HG02763 (cell line): ENCODE measurements around the gene SLC16A13.

Source experiments
- ATAC-seq: cut with Tn5 transposase; IDR thresholded peaks from one replicate; pipeline ENCODE4 v1.9.1; 2021; ENCODE audit warnings: mild to moderate bottlenecking, moderate library complexity; ENCODE audit not compliant: unreplicated experiment

SLC16A13 gene

GRCh38 chr17:7011415-7011814 is 24.4 kb upstream of the SLC16A13 start:
- no peak for ATAC-seq

DNA sequence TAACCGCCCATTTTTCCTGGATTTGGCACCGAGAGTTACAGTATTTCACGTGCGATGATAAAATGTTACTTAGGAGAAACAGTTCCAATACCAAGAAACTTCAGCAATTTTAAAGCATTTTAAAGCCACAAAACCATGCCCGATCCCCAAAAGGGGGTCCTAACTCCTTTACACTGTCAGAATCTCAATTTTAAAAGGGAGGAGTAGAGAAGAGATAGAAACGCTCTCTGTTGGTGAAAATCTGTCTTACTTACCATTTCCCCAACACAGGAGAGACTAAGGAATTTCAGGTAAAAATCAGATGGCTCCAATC is 23.9 kb upstream of the SLC16A13 start:
- ATAC-seq: no peak

- ATAC-seq: peak; percentile 80
These were observed 21.4 kb upstream of the SLC16A13 start for GRCh38 chr17:7014261-7014994.

DNA sequence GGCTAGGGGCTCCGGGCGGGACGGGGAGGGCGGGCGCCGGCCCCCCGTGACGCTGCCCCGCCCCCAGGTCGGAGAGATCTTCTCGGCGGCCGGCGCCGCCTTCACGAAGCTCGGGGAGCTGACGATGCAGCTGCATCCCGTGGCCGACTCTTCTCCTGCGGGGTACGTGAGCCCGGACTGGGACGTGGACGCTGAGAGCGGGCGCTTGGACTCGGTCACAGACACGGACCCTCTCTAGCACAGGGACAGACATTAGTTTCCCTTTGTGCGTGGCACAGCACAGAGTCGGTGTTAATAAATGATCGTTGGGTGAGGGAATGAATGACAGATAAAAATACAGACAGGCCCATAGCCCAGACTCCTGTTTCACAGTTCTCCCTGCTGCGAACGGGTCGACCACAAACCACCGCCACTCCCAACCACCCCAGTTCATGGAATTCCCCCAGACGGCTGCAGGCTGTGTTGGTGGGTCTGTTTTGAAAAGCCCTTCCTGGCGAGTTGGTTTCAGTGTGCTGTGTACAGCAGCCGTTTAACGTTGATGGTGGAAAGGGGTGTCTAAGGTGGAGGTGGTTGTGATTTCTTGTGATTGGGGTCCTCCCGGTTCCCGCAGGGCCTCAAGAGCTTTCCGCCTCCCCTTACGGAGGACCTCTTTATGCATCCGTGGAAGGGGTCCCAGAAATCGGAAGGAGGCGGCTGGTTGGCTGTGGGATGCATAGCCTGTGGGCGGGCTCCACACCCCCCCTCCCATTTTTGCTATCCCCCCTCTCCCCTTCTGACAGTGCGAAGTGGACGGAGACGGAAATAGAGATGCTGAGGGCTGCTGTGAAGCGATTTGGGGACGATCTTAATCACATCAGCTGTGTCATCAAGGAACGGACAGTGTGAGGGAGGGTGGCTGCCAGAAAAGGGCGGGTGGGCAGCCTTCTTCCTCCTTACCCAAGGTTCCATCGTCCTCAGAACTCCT is 20.5 kb upstream of the SLC16A13 start:
- ATAC-seq: peak; percentile 4

DNA sequence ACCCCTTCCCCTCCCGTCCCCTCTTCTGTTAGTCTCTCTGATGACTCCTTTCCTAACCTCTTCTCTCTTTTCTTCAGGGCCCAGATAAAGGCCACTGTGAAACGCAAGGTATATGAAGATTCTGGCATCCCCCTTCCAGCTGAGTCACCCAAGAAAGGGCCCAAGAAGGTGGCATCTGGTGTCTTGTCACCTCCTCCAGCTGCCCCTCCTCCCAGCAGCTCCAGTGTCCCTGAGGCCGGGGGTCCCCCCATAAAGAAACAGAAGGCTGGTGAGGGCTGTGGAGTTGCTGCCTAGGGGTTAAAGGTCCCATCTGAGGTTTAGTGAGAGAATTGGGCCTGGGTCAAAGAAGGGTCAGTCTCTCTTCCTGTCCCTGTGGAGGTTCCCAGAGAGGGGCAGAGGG is 19.4 kb upstream of the SLC16A13 start:
- no peak for ATAC-seq

DNA sequence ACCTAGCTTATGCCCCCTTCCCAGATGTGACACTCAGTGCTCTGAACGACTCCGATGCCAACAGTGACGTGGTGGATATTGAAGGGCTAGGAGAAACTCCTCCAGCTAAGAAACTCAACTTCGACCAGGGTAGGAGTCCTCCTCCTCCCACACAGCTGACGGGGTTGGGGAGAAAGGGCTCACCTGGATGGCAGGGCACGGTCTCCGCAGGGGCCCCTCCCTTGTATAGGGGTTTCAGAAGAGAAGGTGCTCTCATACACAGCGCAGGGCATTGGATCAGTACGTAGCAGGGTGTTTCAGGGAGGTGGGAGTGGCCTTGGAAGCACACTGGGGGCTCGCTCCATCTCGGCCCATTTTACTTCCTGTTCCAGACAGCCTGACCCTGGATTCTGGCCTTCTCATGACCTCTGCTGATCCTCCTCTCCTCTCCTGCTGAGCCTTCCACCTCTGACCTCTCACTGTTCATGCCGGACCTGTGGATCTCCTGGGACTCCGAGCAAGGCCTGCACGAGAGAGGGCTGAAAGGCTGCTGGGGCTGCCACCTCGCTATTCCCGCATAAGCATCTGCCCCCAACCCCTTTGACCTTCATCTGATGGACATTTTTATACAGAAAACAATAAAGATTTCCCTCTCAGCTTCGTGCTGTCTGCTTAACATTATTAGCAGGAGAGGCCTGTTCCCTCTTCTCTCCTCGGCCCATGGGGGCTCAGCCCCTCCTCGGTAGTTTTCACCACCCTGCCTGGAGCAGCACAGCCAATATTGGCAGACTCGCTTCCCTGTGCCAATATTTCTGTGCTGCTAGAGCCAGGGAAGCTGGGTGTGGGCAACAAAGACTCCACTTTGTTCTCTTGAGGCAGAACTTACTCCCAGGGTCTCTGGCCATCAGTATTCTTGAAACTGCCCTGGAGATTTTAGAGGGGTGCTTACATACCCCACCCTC is 18.7 kb upstream of the SLC16A13 start:
- ATAC-seq: no peak

DNA sequence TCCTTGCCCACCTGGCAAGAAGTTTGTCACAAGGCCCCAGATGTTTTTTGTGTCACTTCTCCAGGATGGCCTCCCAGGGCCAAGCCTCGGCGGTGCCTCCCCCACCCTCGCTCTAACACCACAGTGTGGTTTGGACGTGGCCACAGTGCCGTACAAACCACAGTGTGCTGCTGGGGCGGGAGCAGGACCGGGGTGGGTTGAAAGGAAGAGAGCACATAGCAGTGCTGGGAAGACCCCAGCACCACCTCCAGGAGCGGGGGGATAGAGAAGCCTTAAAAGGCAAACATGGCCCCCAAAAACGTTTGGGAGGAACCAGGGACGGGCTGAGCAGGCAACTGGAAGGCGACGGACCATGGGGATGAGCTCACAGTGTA is 18.0 kb upstream of the SLC16A13 start:
- ATAC-seq: no peak

DNA sequence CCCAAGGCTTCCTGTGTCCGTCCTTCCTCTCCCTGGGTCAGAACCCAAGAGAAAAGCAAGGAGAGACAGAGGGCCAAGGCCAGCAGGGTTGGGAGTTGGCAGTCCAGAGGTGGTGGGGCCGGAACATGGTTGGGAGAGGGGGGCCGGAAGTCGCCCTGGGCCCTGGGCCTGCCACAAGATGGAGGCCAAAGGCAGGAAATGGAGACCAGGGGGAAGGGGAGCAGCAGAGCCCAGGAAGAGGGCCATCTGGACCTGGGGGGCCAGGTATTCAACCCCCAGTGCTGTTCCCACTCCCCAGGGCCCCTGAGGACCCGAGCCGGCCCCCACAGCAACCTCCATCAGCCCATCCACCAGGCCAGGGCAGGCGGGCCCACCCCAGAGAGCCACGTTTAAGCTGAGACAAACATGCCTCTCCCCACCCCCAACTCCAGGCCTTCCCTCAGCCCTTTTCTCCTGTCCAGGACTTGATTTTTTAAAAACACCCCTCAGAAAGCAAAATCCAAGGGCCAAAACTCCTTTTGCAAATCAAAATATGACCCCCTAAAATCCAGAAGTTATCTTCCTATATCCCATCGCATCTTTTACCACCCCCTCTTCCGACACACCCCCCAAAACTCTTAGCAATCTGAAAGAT is 17.4 kb upstream of the SLC16A13 start:
- no peak for ATAC-seq

- ATAC-seq: no peak
These were observed 16.4 kb upstream of the SLC16A13 start for GRCh38 chr17:7019367-7019766.

- ATAC-seq: no peak
These were observed 15.8 kb upstream of the SLC16A13 start for GRCh38 chr17:7019839-7020519.

- no peak for ATAC-seq
These were observed 14.7 kb upstream of the SLC16A13 start for GRCh38 chr17:7020894-7021664.

DNA sequence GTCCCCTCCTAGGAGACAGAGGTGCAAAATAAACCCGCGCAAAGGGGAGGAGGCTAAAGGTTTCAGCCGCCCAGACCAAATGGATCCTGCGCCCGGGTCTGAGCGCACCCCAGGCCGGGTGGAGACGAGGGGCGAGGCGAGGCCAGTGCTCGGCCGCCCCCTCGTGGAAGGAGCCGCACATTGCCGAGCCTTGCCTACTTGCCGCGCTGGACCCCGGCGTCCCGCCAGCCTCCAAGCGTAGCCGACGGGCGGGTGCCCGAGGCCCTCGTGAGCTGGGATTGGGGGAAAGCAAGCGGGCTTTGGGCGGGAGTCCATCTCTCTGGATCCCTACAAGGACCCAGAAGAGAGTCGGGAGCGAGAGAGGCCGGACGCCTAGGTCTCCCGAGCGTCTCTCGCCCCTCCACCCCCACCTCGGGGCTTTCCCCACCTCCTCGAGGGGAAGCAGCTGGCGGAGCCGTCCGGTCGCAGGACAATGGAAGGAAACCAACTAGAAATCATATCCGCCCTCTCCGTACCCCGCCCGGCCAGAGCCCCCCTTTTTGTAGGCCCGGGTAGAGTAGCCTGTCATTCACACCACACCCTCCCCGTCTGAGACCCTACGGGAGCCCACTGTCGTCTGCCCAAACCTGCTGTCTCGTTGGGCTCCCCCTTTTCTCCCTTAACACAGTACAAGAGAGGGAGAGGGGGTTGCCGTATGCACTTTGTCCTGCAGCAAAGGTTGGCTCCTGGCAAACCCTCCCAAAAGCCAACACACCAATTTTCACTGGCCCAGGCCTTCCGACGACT is 13.6 kb upstream of the SLC16A13 start:
- ATAC-seq: no peak

DNA sequence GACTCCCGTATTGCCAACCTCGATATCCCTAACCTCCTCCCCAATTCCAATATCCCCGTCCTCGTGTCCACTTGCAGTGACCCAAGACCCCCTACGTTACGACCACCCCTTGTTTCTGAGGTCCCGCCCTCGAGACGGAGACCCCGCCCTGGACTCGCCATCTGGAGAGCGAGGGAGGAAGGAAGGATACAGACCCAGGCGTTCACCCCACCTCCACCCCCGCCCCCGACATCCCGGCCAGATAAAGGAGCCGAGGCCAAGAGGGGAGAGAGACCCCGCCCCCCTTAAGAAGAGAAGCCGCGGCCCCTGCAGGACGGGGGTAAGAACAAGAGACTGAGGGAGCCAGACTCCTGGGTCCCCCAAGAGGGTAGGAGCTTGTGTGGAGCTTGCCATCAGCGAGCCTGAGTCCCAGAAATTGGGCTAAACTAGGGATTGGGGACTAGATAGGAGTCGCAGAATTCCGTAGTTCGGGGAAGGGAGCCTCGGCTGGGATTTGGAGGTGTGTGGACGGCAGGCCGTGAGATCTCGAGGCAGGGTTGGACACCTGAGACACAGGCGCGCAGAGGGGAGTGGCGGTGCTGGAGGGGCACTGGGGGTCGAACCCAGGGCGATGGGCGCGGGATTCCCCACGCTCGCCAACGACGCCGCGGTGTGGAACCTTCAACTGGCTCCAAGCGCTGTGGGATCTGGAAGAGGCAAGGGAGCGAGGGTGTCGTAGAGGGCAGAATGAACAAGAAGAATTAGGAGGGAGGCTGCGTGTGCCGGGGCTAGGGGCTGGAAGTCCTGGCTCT is 12.8 kb upstream of the SLC16A13 start, which contains the start of gene BCL6B:
TSS of gene BCL6B (plus strand) at position 270 of the 791 bp plus-strand sequence. CDS start 622 bp downstream, outside the sequence.
- ATAC-seq: no peak

GRCh38 chr17:7023576-7024401 is 12.0 kb upstream of the SLC16A13 start:
- peak; percentile 39 for ATAC-seq

GRCh38 chr17:7024402-7024785 is 11.4 kb upstream of the SLC16A13 start:
- ATAC-seq: no peak

DNA sequence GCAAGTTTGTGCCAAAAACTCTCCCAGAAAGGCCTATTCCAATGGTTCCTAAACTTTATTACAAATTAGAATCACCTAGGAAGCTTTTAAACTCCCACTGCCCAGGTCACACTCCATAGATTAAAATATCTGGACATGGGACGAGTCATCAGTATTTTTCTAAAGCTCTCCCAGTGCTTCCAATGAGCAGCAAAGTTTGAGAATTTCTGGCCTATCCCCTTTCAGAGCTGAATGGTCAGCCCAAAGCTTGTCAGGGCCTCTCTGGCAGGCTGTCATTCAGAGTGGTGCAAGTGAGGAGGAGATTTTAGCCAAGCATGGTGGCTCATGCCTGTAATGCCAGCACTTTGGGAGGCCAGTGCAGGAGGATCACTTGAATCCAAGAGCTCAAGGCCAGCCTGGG is 10.6 kb upstream of the SLC16A13 start:
- ATAC-seq: no peak
